Esophagus muscularis mucosa (tissue), 4 donors: Measurements from ENCODE around the gene SPECC1. TPM values are rescaled to one million over a fixed set of nuclear protein-coding genes. Genes with fewer than 3 reads are reported as not detected.

Experiments
- DNase-seq: peaks from one replicate; pipeline ENCODE4 v3.0.0-alpha.2; 2017; ENCODE audit errors: extremely low spot score
- H3K27ac ChIP-seq, 4 donors: fragments of 200-600 bp; sonication (generic); replicated peaks in 1 of 4; 1 replicate in 3 of 4; 2 replicates in 1 of 4; pipeline ENCODE4 v1.5.1; 2016 to 2019; ENCODE audit warnings: mild to moderate bottlenecking in 1 of 4
- H3K27me3 ChIP-seq, 4 donors: fragments of 200-600 bp; sonication (generic); one replicate each; pipeline versions ENCODE4 v1.5.1 to v1.6.0; 2016 to 2019
- H3K36me3 ChIP-seq, 4 donors: fragments of 200-600 bp; sonication (generic); one replicate each; pipeline ENCODE4 v1.5.1; 2016 to 2019
- H3K4me1 ChIP-seq, 4 donors: fragments of 200-600 bp; sonication (generic); one replicate each; pipeline ENCODE4 v1.5.1; 2016 to 2019
- H3K4me3 ChIP-seq, 4 donors: fragments of 200-600 bp; sonication (generic); 1 replicate in 2 of 4; 2 replicates in 2 of 4; pipeline ENCODE4 v1.5.1; 2016 to 2019; ENCODE audit warnings: mild to moderate bottlenecking in 4 of 4, moderate library complexity in 1 of 4
- H3K9me3 ChIP-seq, 4 donors: fragments of 200-600 bp; sonication (generic); 1 replicate in 3 of 4; 2 replicates in 1 of 4; pipeline ENCODE4 v1.5.1; 2016 to 2019
- EP300 ChIP-seq: sonication (generic); formaldehyde crosslinking; IDR thresholded peaks from one replicate; pipeline ENCODE4 v1.6.1; 2017; ENCODE audit warnings: antibody characterized with exemption
- POLR2A ChIP-seq: fragments of 450-650 bp; IDR thresholded peaks from one replicate; pipeline ENCODE4 v1.6.1; 2017; ENCODE audit warnings: antibody characterized with exemption, moderate library complexity, mild to moderate bottlenecking, low read depth
- POLR2AphosphoS5 ChIP-seq, 2 donors: sonication (generic); formaldehyde crosslinking; IDR thresholded peaks; one replicate each; pipeline ENCODE4 v1.6.1; 2017; ENCODE audit warnings: antibody characterized with exemption in 2 of 2
- WGBS: methylation state at CpG from one replicate; pipeline ENCODE4 v1.1.5; 2018; 5-methylcytosine and 5-hydroxymethylcytosine counted together
- intact Hi-C: fragments of 100-400 bp; cut with DNase I; formaldehyde crosslinking; loops from one replicate; pipeline ENCODE4 v1.15.1; 2023
- total RNA-seq, 4 donors: library from RNA; depleted of rRNA; stranded (reverse); fragments of >200 nt; gene quantifications; one replicate each; pipeline versions ENCODE4 v1.1.0 to v1.2.1, GENCODE V29; 2016
- TF ChIP-seq, protein P1 (sequence below), 3 experiments: fragments of 200-600 bp in 2 of 3; fragments of 450-650 bp in 1 of 3; sonication (generic) in 2 of 3; IDR thresholded peaks; one replicate each; pipeline ENCODE4 v1.5.1; 2017 to 2019; ENCODE audit warnings: antibody characterized with exemption in 3 of 3, mild to moderate bottlenecking in 2 of 3, moderate library complexity in 1 of 3

Gene SPECC1
- total RNA-seq, 4 donors from 2014 or later, result 16.7 to 28.8 (median 24.7) TPM

DNA sequence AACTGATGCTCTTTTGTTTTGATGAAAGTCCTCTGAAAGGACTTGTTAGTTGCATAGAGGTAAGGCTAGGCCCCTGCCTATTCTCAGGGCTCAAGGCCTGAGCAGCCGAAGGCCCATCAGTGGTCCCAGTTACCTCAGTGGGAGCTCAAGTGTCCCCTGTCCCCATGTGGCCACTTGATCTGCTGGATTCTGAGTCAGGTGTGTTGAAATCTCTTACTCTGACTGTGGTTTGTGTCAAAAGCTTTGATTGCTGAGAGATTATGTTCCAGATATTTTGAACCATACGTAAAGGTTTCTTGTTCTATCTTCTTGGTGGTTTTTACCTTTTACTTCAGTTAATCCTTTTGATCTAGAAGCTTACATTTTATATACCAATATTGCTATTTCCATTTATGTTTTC is 266.5 kb downstream of the SPECC1 start:
- H3K27me3 ChIP-seq, result no peaks in the 10 kb centered on the region
- intact Hi-C loops, result no loop called here

DNA sequence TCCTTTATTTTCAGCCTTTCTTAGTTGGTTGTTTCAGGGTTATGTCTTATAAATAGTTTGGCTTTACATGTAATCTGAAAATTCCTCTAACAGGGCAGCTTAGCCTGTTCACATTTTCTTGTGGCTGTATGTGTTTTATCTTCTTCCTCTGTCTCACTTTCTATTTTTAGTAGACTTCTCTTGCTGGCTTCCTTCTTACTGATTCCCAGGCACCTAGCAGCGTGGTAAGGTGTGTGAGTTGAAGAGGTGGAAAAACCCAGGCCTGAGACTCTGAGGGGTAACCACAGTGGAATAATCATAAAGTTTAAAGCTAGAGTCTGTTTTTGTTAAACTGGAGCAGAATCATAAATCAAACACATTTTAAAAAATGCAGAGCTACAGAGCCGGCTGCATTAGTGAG is 267.3 kb downstream of the SPECC1 start:
- H3K27me3 ChIP-seq, result no peaks in the 10 kb centered on the region
- intact Hi-C loops, result no loop called here
- DNase-seq, result no peak
- no peak overlapping the region for H3K27ac ChIP-seq
- H3K36me3 ChIP-seq, result no peaks in the 10 kb centered on the region
- 64% methylated on average over 2 of the region's 2 CpGs for whole genome bisulfite sequencing
- H3K4me1 ChIP-seq, result no peaks in the 10 kb centered on the region
- H3K4me3 ChIP-seq, result no peak overlapping the region
- H3K9me3 ChIP-seq, result no peaks in the 10 kb centered on the region
- no peak for TF ChIP-seq POLR2AphosphoS5 (IDR thresholded peaks at IDR 0.05)
- no peak for TF ChIP-seq POLR2A
- TF ChIP-seq, protein P1, sequence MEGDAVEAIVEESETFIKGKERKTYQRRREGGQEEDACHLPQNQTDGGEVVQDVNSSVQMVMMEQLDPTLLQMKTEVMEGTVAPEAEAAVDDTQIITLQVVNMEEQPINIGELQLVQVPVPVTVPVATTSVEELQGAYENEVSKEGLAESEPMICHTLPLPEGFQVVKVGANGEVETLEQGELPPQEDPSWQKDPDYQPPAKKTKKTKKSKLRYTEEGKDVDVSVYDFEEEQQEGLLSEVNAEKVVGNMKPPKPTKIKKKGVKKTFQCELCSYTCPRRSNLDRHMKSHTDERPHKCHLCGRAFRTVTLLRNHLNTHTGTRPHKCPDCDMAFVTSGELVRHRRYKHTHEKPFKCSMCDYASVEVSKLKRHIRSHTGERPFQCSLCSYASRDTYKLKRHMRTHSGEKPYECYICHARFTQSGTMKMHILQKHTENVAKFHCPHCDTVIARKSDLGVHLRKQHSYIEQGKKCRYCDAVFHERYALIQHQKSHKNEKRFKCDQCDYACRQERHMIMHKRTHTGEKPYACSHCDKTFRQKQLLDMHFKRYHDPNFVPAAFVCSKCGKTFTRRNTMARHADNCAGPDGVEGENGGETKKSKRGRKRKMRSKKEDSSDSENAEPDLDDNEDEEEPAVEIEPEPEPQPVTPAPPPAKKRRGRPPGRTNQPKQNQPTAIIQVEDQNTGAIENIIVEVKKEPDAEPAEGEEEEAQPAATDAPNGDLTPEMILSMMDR (IDR thresholded peaks at IDR 0.05), result no peak
- TF ChIP-seq EP300, result no peak

More for the DNA sequence above, 266.5 kb downstream of the SPECC1 start:
- no peak for DNase-seq
- H3K27ac ChIP-seq, result no peak overlapping the region
- no peaks in the 10 kb centered on the region for H3K4me1 ChIP-seq
- H3K9me3 ChIP-seq, result no peaks in the 10 kb centered on the region
- no peak overlapping the region for H3K4me3 ChIP-seq
- no peak for TF ChIP-seq POLR2AphosphoS5 (IDR thresholded peaks at IDR 0.05)
- WGBS, result 100% methylated on average over 2 of the region's 2 CpGs
- no peaks in the 10 kb centered on the region for H3K36me3 ChIP-seq

DNA sequence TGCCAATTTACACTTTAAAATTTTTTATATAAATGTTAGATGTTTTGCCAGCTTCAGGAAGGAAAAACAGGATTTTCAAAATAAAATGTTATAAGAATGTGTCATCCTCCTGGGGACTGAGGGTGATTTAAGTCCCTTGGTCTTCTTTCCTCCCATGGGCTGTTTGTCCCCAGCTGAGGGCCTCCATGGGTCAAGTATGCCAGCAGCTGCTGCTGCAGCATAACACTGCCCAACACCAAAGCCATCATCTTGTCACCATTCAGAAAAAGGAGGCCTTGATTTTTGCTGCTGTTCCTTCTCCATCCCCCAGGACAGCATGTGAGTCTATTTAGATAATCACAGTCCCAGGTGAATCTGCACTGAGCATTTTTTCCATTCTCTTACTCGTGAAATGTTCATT is 269.6 kb downstream of the SPECC1 start:
- Histone ChIP-seq H3K27me3 (no peaks in the 10 kb centered on the region), H3K4me1 (no peaks in the 10 kb centered on the region), H3K4me3 (no peak overlapping the region), H3K27ac (no peak overlapping the region), H3K9me3 (no peaks in the 10 kb centered on the region), H3K36me3 (no peaks in the 10 kb centered on the region)
- intact Hi-C loops, result no loop called here
- DNase-seq, result no peak
- no peak for TF ChIP-seq POLR2AphosphoS5 (IDR thresholded peaks at IDR 0.05)
- TF ChIP-seq, protein P1 (IDR thresholded peaks at IDR 0.05), result no peak
- no peak for TF ChIP-seq POLR2A
- no peak for TF ChIP-seq EP300
- 73% methylated on average over 1 of the region's 1 CpG for WGBS

DNA sequence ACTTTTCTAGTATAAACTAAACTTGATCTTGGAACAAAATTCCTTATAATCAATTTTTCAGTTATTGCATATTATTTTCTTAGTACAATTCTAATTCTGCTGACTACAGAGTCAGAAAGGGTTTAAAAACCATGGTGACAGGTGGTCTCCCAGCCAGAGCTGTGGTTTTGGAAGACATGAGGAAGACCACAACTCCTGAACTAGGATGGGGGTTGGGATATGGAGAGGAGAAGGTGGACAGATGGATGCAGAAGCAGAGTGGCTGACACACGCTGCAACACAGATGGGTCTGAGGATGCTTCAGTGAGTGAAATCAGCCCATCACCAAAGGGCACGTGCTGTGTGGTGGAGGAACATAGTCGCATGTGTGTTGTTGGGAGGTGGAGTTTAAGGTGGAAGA is 270.5 kb downstream of the SPECC1 start:
- no peak for TF ChIP-seq POLR2AphosphoS5 (IDR thresholded peaks at IDR 0.05)
- TF ChIP-seq, protein P1 (IDR thresholded peaks at IDR 0.05), result no peak
- TF ChIP-seq POLR2A, result no peak
- TF ChIP-seq EP300, result no peak
- intact Hi-C loops, result no loop called here
- Histone ChIP-seq H3K36me3 (no peaks in the 10 kb centered on the region), H3K27ac (no peak overlapping the region), H3K4me3 (no peak overlapping the region), H3K27me3 (no peaks in the 10 kb centered on the region), H3K4me1 (no peaks in the 10 kb centered on the region), H3K9me3 (no peaks in the 10 kb centered on the region)
- no peak for DNase-seq
- WGBS, result 91% methylated on average over 3 of the region's 3 CpGs

DNA sequence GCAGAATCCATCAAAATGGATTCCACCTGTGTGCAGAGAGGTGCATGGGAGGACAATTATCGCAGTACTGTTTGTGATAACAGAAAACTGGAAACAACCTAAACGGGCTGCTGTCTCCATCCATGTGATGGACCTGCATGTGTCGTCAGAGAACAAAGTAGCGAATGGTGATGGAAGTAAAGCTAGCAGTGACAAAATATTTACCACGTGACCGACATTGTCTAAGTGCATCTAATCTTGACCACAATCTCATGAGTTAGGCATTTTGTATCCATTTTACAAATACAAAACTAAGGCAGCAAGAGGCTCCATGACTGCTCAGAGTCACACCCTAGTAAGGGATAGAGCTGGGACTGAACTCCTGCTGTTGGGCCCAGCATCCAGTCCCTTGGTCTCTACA is 270.9 kb downstream of the SPECC1 start:
- no peaks in the 10 kb centered on the region for H3K27me3 ChIP-seq

More for the DNA sequence above, 270.9 kb downstream of the SPECC1 start:
- intact Hi-C loops, result no loop called here
- Histone ChIP-seq H3K27ac (no peak overlapping the region), H3K36me3 (no peaks in the 10 kb centered on the region), H3K4me3 (no peak overlapping the region), H3K9me3 (no peaks in the 10 kb centered on the region), H3K4me1 (no peaks in the 10 kb centered on the region)
- WGBS, result 94% methylated on average over 6 of the region's 6 CpGs
- TF ChIP-seq, protein P1 (IDR thresholded peaks at IDR 0.05), result no peak
- TF ChIP-seq POLR2A, result no peak
- TF ChIP-seq EP300, result no peak
- no peak for TF ChIP-seq POLR2AphosphoS5 (IDR thresholded peaks at IDR 0.05)
- DNase-seq, result no peak
